Stimulated activated naive CD8-positive, alpha-beta T cell treated with anti-CD3 and anti-CD28 coated beads, Interleukin-15, amount 100 ng/mL, for 72 hours (primary cell): ENCODE measurements around the gene ACSS1.

Experiments used
- ATAC-seq: fragments of 150-1000 bp; cut with Tn5 transposase; 2 replicates; pipeline ENCODE4 v1.10.0; 2021; ENCODE audit warnings: mild to moderate bottlenecking, moderate library complexity
- DNase-seq, 2 donors: peaks; one replicate each; pipeline ENCODE4 v3.0.0; 2021 to 2022
- H3K27ac Mint-ChIP-seq, 2 donors: one replicate each; pipeline ENCODE4 v1.8.0; 2022; ENCODE audit warnings: mild to moderate bottlenecking in 2 of 2, mixed read lengths in 2 of 2, moderate library complexity in 2 of 2
- H3K27me3 Mint-ChIP-seq: one replicate; pipeline ENCODE4 v1.8.0; 2022; ENCODE audit warnings: mixed read lengths
- H3K4me1 Mint-ChIP-seq: one replicate; pipeline ENCODE4 v1.8.0; 2022; ENCODE audit warnings: mild to moderate bottlenecking, mixed read lengths
- H3K4me3 Mint-ChIP-seq, 2 donors: one replicate each; pipeline ENCODE4 v1.8.0; 2022; ENCODE audit warnings: mild to moderate bottlenecking in 2 of 2, mixed read lengths in 2 of 2, moderate library complexity in 1 of 2
- H3K9me3 Mint-ChIP-seq, 2 donors: one replicate each; pipeline ENCODE4 v1.8.0; 2022; ENCODE audit warnings: mixed read lengths in 2 of 2

ACSS1 gene

DNA sequence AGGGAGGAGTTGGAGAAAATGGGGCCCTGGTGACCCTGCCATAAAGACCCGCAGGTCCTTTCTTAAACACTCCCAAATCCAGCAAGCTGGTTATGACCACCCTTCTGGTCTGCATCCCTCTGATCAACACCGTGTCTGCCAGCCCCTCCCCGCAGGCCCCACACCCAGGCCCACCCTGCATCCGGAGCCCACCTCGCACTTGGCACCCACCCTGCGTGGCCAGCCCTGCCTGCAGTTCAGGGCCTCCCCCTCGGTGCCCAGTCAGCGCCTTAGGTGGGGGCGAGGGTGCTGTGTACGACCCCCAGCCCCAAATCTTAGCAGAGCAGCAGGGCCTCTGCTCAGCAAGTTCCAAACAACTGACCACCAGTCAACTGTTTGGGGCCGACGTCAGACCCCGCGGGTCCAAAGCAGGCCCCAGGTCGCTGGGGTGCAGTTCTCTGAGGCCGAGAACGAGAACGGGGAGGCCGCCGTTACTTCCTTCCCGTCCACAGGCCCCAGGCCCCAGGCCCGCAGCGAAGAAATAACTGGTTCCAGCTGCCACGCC is 1.2 kb downstream of the ACSS1 start:
- no peaks in the 10 kb centered on the region for H3K9me3 Mint-ChIP-seq
- ATAC-seq (peak; percentile 3), DNase-seq (peak in 1 of 2 donors; percentile 20)
- peak overlapping the region; percentile 70 to 91 for H3K27ac Mint-ChIP-seq
- H3K4me3 Mint-ChIP-seq: peak overlapping the region; percentile 81 to 85
- H3K27me3 Mint-ChIP-seq: no peaks in the 10 kb centered on the region
- H3K4me1 Mint-ChIP-seq: peaks cover 64% of the 10 kb centered on the region

GRCh38 chr20:25055711-25056495 is 2.0 kb downstream of the ACSS1 start:
- ATAC-seq (no peak), DNase-seq (no peak)
- no peaks in the 10 kb centered on the region for H3K27me3 Mint-ChIP-seq
- H3K4me3 Mint-ChIP-seq: peak overlapping the region; percentile 81 to 85
- peaks cover 72% of the 10 kb centered on the region for H3K4me1 Mint-ChIP-seq
- peak overlapping the region in 1 of 2 donors; percentile 91 for H3K27ac Mint-ChIP-seq
- no peaks in the 10 kb centered on the region for H3K9me3 Mint-ChIP-seq

DNA sequence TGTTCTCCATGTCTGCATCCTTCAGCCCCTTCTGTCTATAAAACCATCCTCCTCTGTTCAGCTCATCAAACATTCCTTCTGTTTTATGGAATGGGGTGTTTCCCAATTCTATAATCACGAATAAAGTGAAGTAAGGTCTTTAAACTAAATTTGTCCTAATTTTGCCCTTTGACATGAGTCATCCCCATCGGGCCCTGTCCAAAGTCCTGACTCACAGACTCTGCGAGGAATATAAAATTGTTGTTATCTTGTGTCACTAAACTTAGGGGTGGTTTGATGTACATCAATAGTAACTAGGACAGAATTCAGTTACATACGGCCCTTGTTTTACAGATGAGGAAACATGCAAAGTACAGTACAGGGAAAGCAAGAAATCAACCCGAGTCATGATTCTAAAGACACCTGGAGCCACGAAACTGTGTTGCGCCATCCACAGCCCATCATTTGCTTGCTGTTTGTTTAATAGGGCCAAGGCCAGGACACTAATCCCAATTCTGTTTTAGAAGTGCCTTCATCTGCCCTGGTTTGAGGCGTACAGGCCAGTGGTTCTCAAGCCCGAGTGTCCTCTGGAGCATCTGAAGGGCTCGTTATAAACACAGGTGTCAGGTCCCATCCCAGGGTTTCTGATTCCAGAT is 2.8 kb downstream of the ACSS1 start:
- Mint-ChIP-seq H3K4me1 (peaks cover 73% of the 10 kb centered on the region), H3K4me3 (no peak overlapping the region), H3K27me3 (no peaks in the 10 kb centered on the region), H3K27ac (no peak overlapping the region), H3K9me3 (no peaks in the 10 kb centered on the region)
- ATAC-seq (no peak), DNase-seq (no peak)

DNA sequence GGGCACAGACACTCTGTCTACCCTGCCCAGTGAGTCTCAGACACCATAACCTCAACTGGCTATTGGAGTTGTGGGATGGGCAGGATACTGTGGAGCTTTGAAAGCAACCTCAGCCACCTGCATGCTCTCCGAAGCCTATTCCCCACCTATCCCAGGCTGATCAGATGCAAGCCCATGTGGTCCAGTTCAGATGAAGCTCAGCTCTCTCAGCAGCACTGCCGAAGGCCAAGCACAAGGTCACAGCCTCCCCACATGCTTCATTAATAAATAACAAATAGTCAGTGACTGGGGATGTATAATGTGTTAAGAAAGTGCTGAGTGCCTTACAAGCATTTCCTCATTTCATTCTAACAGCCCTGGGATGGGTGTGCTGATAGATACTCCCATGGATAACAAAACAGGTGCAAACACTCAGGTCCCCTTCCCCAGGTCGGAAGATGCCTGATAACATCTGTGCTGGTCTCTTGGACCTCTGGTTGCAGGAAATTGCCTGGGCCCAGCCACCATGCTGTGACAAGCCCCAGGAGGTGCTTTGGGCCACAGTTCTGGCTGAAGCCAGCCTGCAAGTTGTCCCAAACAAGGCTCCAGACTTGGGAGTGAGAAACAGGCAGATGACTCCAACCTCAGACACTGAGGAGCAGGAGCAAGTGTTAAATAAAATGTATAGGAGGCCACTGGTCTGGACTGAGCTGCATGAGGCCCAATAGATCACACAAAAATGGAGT is 3.7 kb downstream of the ACSS1 start:
- Mint-ChIP-seq H3K4me3 (no peak overlapping the region), H3K4me1 (peaks cover 74% of the 10 kb centered on the region), H3K27me3 (no peaks in the 10 kb centered on the region), H3K27ac (no peak overlapping the region), H3K9me3 (no peaks in the 10 kb centered on the region)
- DNase-seq (no peak), ATAC-seq (no peak)

DNA sequence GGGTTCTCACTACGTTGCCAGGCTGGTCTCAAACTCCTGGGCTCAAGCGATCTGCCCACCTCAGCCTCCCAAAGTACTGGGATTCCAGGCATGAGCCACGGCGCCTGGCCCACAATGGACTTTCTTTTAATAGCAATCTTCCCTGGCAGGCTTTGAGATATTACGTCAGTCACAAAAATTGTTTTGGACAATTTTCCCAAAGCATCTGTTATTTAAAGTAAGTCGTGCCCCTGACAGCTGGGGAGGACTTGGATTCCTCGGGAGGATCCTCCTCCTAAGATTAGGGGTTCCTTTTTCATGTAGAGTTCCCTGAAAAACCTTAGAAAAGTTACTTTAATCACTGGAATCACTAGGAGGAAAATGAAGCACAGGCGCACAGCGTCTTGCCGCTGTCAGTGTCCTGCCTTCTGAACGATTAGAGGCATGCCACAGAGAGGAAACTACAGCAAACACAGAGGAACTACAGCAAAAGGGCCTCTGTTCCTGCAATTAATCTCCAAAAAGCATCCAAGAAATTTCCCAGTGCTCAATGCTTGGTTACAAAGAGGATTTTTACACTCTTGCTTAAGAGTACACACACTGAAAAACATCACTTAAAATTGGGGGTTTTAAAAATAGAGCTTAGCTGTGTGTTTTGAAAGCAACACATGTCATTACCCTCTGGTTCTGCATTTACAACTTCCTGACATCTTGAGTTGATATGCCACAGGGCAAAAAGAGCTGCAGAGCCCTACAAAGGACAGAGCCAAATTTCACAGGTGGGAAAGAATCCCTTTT is 4.5 kb downstream of the ACSS1 start:
- Mint-ChIP-seq H3K4me1 (peaks cover 69% of the 10 kb centered on the region), H3K4me3 (peak overlapping the region; percentile 9 to 14), H3K9me3 (no peaks in the 10 kb centered on the region), H3K27me3 (no peaks in the 10 kb centered on the region), H3K27ac (no peak overlapping the region)
- DNase-seq (no peak), ATAC-seq (no peak)

DNA sequence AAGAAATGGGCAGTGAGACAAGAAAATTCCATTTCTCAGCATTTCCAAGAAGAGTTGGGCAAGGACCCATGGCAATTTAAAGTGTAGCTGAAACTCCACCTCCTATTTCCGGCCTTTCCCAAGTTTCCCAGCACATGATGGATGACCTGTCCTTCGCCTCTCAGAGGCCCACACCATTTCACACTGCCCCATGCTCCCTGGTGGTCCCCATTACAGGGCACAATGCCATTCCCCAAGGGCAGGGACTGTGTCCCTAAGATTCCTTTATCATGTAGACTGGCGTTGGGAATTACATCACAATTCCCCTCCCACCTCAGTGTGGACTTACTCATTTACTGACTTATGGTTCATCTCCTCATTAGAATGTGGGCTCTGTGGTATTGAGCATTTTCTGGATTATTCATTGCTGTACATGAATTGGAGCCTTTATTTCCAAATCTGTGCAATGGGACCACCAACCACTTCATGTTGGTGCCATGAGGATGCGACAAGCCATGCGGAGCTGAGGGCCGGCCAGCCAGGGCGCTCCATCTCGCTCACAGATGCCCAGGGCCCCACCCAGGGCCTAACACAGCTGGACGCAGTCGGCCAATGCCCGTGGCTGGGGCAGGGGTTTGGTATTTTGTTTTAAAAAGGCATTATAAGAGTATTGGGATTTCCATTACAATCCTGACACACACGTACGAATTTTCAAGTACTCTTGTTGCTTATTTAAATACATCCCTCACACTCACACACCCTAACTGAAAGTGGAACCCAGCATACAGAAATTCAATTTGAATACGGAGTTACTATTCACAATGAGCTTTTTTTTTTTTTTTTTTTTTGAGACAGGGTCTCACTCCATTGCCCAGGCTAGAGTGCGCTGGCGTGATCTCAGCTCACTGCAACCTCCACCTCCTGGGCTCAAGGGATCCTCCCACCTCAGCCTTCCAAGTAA is 5.4 kb downstream of the ACSS1 start:
- Mint-ChIP-seq H3K4me3 (no peak overlapping the region), H3K9me3 (no peaks in the 10 kb centered on the region), H3K4me1 (peaks cover 69% of the 10 kb centered on the region), H3K27ac (no peak overlapping the region), H3K27me3 (no peaks in the 10 kb centered on the region)
- DNase-seq (no peak), ATAC-seq (no peak)

GRCh38 chr20:25051386-25052155 is 6.4 kb downstream of the ACSS1 start:
- no peak overlapping the region for H3K27ac Mint-ChIP-seq

DNA sequence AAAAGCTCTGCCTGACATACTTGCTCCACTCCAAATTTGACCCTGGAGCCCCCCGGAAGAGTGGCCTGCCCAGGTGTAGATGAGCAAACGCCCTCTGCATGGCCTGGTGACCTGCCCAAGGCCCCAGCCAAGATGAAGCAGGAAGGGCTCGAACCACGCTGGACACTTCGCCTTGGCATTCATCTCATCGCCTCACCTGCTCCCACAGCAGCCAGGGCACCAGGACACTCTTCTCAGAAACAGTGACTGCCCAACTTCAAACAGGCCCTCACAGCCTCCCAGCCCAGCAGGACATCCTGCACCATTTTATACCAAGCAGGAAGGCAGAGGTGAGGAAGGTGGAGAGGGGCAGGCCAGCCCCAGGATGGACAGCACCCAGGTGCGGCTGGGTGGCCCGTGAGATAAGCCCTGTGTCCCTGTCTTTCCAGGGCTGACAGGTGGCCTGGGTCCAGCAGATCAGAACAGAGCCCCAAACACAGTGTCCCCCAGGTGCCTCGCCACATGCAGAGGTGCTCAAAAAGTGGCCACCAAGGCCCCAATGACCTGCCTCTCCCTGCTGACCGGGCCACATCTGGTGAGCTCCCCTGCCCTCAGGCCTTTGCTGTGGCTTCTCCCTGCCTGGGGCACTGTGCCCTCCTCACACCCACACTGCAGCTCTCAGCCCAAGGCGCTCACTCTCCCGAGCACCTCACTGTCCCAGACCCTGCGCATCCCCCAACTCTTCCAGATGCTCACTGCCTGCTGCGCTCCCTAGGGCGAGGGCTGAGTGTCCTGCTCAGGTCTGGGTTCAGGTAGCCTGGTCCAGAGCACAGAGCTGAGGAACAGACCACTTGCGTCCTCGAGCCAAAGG is 7.2 kb downstream of the ACSS1 start:
- peaks cover 56% of the 10 kb centered on the region for H3K4me1 Mint-ChIP-seq
- H3K27ac Mint-ChIP-seq: peak overlapping the region; percentile 42 to 84
- H3K9me3 Mint-ChIP-seq: no peaks in the 10 kb centered on the region
- no peak for DNase-seq
- no peak overlapping the region for H3K4me3 Mint-ChIP-seq
- no peak for ATAC-seq
- no peaks in the 10 kb centered on the region for H3K27me3 Mint-ChIP-seq

More at GRCh38 chr20:25051386-25052155, 6.4 kb downstream of the ACSS1 start:
- peaks cover 64% of the 10 kb centered on the region for H3K4me1 Mint-ChIP-seq
- H3K27me3 Mint-ChIP-seq: no peaks in the 10 kb centered on the region
- ATAC-seq (no peak), DNase-seq (no peak)
- no peaks in the 10 kb centered on the region for H3K9me3 Mint-ChIP-seq
- H3K4me3 Mint-ChIP-seq: no peak overlapping the region

- ATAC-seq (no peak), DNase-seq (no peak)
- no peaks in the 10 kb centered on the region for H3K27me3 Mint-ChIP-seq
- H3K9me3 Mint-ChIP-seq: no peaks in the 10 kb centered on the region
- H3K27ac Mint-ChIP-seq: no peak overlapping the region
- H3K4me1 Mint-ChIP-seq: peaks cover 53% of the 10 kb centered on the region
- no peak overlapping the region for H3K4me3 Mint-ChIP-seq
These were observed 7.9 kb downstream of the ACSS1 start for GRCh38 chr20:25050082-25050481.

- ATAC-seq (no peak), DNase-seq (no peak)
- Mint-ChIP-seq H3K9me3 (no peaks in the 10 kb centered on the region), H3K27me3 (no peaks in the 10 kb centered on the region), H3K4me1 (peaks cover 46% of the 10 kb centered on the region), H3K27ac (no peak overlapping the region), H3K4me3 (no peak overlapping the region)
These were observed 8.5 kb downstream of the ACSS1 start for GRCh38 chr20:25049261-25050060.

- ATAC-seq: no peak
- H3K27ac Mint-ChIP-seq: no peak overlapping the region
- no peaks in the 10 kb centered on the region for H3K9me3 Mint-ChIP-seq
- H3K4me3 Mint-ChIP-seq: no peak overlapping the region
- H3K4me1 Mint-ChIP-seq: peaks cover 45% of the 10 kb centered on the region
- DNase-seq: no peak
- no peaks in the 10 kb centered on the region for H3K27me3 Mint-ChIP-seq
These were observed 9.4 kb downstream of the ACSS1 start for GRCh38 chr20:25048519-25048952.

DNA sequence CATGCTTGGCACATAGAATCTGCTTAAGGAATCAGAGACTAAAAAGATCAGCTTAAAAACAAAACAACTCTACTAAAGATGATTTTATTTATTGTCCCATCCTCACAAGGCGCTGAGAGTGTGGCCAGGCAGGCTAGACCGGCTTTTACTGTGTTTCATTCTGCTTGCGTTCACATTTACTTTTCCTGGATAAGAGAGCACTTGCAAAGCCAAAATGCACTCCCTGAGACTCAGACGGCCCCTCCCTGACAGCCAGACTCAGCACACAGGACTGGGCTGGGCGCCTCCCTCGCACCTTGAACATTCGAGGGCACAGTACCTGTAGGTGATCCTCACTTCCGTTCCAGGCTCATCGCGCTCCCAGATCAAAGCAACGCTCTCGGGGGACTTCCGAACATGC is 10.2 kb downstream of the ACSS1 start:
- ATAC-seq (no peak), DNase-seq (no peak)
- Mint-ChIP-seq H3K27me3 (no peaks in the 10 kb centered on the region), H3K4me3 (no peak overlapping the region), H3K27ac (no peak overlapping the region), H3K9me3 (no peaks in the 10 kb centered on the region), H3K4me1 (peaks cover 45% of the 10 kb centered on the region)
